NCI-H1436 treated with DMSO at 0.1 percent for 48 hours (cell line): ENCODE data around the gene STARD13.

Experiments used
- DNase-seq: peaks from one replicate; lab custom pipeline; 2025; lab: John Stamatoyannopoulos, UW

STARD13 gene, protein sequence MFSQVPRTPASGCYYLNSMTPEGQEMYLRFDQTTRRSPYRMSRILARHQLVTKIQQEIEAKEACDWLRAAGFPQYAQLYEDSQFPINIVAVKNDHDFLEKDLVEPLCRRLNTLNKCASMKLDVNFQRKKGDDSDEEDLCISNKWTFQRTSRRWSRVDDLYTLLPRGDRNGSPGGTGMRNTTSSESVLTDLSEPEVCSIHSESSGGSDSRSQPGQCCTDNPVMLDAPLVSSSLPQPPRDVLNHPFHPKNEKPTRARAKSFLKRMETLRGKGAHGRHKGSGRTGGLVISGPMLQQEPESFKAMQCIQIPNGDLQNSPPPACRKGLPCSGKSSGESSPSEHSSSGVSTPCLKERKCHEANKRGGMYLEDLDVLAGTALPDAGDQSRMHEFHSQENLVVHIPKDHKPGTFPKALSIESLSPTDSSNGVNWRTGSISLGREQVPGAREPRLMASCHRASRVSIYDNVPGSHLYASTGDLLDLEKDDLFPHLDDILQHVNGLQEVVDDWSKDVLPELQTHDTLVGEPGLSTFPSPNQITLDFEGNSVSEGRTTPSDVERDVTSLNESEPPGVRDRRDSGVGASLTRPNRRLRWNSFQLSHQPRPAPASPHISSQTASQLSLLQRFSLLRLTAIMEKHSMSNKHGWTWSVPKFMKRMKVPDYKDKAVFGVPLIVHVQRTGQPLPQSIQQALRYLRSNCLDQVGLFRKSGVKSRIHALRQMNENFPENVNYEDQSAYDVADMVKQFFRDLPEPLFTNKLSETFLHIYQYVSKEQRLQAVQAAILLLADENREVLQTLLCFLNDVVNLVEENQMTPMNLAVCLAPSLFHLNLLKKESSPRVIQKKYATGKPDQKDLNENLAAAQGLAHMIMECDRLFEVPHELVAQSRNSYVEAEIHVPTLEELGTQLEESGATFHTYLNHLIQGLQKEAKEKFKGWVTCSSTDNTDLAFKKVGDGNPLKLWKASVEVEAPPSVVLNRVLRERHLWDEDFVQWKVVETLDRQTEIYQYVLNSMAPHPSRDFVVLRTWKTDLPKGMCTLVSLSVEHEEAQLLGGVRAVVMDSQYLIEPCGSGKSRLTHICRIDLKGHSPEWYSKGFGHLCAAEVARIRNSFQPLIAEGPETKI

DNA sequence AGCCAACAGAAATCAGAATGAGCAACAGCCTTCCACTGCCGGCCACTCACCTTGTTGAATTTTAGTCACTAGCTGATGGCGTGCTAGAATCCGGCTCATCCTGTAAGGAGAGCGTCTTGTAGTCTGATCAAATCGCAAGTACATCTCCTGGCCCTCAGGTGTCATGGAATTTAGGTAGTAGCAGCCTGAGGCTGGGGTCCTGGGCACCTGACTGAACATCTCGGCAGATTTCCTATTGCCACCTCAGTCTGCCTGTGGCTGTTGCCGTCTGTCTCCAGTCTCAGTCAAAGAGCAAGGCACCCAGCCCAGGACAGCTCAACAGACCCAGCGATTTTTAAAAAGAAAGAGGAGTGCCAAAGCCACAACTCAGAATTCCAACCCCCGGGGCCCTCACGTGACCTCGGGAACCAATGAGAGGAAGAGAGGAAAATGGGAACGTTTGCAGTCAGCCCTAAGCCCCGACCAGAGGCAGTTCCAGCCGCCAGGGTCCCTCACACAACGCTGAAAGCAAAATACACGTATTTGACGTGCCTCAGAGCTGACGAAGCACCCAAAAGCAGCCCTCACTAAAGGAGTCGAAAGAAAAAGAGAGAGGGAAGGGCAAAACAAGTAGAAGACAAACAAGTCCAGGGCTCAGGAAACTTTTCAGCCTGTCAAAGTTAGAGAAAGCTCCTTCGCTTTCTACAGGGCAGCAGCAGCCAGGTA, at the start of gene STARD13:
Gene STARD13 (minus strand): TSS at position 336 of the 705 bp plus-strand sequence. CDS start 117 bp downstream, at position 219.
- no peak for DNase-seq

GRCh38 chr13:33334831-33335230, 49.3 kb upstream of the STARD13 start:
- DNase-seq = no peak

DNA sequence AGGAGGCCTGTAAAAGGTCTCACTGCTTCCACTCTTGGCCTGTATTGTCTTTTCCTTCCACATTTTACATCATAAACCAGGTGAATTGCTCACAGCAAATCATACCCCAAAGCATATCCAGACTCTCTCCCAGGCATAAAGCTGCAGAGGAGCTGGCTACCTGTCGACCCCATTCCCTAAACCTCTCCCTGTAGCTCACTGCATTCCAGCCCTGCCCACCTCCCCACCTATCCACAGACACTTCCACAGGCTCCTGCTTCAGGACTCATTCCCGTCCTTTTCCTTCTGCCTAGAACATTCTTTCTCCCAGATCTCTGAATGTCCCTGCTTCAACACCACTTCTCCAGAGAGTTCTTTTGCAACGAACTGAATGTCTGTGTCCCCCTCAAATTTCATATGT, 46.4 kb upstream of the STARD13 start:
- DNase-seq = no peak

DNA sequence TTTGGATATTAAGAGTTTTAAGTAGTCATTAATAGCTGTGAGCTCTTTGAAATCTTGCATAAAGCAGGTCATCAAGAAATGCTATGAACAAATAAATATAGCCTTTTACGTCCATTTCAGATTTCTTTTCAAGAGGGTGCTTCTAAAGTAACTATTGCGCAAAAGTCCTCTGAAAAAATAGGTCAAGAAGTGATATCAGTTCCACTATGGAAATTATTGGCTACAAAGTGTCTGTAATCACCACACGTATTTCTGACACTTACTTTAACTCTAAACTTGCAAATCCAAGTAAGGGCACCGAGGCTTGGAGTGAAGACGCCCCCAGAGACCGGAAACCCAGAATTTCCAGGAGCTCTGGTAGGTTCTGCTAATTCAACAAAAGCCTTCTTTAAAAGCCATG, 44.9 kb upstream of the STARD13 start:
- DNase-seq = no peak

GRCh38 chr13:33328701-33329100, 43.1 kb upstream of the STARD13 start:
- DNase-seq = no peak

DNA sequence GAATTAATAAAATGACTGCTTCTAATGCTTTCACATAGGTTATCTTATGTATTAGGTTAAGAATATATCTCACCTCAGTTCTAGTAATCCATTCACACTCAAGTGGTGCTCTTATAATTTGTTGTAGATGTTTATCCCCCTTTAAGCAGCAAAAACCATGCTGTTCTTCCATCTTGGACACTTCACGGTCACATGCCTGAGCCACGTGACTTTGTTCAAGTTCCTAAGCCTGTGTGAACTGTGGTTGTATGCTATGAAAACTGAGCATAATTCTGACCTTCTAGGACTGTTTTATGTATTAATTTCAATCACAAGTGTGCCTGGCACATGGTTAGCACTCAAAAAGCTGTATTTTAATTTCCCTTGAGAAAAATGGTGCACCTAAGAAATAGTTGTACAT, 41.2 kb upstream of the STARD13 start:
- DNase-seq = no peak

- no peak for DNase-seq
Measured at GRCh38 chr13:33326246-33326645, 40.7 kb upstream of the STARD13 start.

DNA sequence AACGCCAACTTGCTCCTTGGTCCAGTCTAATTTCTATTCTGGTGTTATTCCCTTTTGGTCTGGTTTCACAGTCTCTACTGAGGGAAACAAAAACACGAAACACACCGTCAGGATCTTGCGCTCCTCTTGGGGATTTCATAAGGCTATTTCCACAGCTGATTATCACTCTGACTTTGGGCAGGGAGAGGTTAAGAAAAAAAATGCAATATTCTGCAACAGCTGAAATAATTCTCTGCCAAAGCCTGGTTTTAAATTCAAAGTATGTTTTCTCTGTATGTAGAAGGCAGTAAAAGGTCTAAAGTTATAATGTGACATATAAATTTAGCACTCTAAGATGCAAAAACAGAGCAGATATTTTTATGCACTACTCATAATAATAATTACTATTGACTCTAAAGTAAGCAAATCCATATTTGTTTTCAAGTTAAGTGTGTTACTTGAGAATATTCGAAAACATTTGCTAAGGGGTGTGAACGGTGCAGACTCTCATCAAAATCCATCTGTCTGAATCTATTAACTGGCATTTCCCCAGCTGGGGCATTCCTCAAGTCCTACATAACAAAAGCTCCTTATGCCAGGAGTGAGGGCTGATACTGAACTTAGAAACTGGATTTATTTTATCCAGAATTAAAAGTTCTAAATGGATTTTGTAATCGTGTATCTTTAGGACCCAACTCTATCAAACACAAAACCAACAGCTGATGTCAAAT, 38.4 kb upstream of the STARD13 start:
- DNase-seq = no peak

DNA sequence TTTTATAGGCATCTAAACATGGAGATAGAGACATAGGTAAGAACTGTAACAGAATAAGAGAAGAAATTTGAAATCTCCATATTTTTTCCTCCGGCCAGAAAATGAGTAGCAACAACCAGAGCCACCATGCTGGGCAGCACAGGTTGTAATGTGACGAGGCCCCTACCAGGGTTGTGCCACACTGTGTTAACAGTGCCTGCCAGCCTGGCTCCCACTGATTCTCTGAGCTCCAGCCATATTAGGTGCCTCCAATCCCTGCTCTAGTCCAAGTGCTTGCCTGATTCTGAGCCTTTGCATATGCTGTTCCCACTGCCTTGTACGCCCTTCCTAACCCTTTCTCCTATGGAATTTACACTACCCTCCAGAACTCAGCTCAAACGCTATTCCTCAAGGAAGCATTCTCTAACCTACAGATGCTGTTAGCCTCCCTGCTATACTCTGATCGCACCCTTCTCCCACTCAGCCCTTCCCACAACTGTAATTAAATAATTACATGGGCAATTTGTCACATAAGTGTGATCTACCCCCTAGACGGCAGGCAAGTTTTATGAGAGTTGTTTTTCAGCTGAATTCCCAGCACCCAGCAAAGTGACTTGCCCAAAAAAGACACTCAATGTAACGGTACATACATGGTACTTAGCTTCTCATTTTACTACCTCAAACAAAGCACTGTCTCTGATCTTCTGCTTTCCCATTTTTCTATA, 37.6 kb upstream of the STARD13 start:
- DNase-seq = no peak

DNA sequence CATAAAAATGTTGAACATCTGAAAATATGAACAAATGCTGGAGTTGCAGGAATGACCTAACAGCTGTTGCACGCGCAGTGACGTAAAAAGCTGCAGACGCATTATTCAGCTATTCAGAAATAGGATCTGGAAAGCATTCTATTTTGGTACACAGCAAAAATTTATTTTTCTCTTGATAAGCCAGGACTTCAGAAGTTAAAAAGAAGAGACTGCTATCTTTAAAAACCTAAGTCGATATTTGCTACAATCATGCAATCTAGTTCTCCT, 36.9 kb upstream of the STARD13 start:
- no peak for DNase-seq

GRCh38 chr13:33321686-33322542, 36.4 kb upstream of the STARD13 start:
- no peak for DNase-seq

DNA sequence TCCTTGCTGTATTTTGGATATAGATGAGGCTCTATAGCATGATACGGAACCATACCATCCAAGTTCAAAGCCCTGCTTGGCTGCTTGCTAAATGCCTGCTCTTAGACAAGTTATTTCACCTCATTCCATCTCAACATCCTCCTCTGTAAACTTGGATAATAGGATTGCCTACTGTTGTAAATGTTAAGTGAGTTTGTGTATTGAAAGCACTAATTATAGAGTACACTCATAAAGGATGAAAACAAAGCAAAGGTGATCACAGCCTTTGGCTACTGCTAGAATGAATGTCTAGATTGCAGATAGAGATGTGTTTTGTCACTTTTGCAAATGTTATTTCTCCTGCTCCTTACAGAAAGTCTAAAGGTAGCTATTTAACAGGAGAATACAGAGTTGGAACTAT, 34.3 kb upstream of the STARD13 start:
- DNase-seq = no peak

DNA sequence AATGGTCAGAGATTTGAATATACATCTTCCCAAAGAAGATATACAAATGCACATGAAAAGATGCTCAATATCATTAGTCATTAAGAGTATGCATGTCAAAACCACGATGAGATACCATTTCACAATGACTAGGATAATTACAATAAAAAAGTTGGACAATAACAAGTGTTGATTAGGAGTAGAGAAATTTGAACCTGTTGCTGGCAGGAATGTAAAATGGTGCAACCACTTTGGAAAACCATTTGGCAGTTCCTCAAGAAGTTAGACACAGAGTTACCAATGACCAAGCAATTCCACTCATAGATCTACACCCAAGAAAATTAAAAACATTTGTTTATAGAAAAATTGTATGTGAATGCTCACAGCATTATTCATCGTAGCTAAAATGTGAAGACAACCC, 33.2 kb upstream of the STARD13 start:
- DNase-seq = no peak

DNA sequence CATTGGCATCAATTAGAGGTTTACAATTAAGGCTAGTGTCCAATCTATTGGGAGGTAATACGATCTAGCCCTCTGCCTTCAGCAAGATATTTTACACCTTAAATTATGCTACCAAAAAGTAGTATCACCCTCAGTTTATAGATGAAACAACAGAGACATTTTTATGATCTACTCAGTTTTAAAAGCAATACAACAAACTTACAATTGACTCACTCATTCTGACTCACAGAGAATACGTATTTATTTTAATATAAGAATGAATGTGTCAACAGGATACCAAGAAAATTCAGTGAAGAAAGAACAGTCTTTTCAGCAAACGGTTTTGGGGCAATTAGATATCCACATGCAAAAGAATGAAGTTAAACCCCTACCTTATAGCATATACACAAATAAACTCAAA, 32.5 kb upstream of the STARD13 start:
- no peak for DNase-seq

DNA sequence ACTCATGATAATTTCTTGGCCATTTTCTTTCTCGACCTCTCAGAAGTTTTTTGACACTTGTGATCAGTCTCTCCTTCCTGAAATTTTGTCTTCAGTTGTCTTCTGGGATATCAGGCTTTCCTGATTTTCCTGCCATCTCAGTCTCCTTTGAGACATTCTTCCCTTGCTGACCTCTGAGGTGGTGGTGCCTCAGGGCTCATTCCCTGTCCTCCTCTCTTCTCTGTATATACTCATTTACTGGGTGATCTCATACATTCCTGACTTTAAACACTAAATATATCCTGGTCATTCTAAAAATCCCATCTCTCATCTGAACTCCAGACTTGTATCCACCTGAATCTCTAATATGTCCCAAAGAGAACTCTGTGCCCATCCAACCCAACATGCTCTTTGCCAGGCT, 31.3 kb upstream of the STARD13 start:
- no peak for DNase-seq

DNA sequence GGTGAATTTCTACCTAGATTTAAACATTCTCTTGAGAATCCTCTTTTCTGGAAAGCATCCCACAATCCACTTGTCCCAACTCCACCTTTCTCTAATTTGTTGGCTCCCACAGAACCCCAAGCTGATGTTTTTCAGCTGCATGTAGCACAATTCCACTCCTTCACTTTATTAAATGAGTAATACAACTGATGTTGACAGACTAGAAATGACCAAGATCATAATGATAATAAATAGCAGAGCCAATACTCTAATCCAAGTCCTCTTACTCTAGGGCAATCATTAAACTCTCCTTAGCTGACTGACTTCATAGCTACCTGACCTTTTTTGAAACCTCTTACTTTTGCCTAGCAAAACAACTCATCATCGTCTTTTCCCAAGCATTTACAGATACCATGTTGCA, 27.9 kb upstream of the STARD13 start:
- DNase-seq = no peak

DNA sequence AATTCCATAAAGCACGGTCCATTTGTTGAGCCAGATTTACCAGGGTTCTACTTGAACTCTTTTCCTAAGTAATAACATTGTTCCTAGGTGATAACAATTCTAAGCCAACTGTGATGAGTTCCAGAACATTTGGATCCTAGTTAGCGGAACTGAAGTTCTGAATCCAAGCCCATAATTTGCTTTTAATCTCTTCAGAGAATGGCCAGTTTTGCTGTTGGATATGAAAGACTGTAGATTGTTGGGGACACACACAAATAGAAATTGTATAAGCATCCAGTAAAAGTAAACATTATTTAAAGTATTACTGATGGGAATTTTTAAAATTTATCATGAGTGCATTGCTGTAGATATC, 27.3 kb upstream of the STARD13 start:
- DNase-seq = no peak

DNA sequence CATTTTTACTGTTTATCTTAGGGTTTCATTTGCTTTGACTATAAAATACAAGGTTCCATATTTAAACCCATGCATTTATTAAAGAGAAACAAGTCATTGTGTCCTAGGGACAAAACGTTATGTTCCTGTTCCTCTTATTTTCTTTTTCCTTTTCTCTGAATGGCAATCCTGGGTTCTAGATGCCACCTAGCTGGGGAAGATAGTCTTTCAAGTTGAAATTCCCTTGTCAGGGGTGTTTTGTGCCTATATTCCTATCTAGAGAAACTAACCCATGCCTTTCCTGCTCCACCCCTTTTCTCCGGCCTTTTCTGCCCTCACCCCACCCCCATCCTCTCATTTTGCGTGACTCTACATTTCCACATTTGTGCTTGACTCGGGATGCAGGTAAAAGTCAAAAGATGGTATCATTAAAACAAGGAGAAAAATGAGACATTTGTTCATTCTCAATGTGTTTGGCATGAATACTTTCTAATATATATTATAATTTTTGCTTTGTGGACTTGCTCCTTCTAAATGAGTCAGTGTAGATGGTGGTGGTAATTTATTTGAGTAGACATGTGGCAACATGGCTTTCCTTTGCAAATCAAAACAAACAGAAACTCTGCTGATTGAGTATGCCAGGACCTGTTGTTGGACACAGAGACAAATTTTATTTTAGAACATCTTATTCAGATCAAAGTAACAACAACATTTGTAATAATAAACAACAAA, 26.8 kb upstream of the STARD13 start:
- no peak for DNase-seq

DNA sequence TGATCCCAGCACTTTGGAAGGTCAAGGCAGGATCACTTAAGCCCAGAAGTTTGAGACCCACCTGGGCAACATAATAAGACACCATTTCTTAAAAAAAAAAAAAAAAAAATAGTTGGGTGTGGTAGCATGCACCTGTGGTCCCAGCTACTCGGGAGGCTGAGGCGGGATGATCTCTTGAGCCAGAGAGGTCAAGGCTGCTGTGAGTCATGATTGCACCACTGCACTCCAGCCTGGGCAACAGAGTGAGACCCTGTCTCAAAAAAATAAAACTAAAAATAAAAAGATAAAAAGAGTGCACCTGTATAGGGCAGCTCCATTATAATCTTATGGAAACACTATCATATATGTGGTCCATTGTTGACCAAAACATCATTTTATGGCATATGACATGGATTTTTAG, 25.5 kb upstream of the STARD13 start:
- no peak for DNase-seq
